IMR-90 (cell line): Measurements from ENCODE around the gene GNL3.

Experiments
- CTCF ChIP-seq: conservative IDR thresholded peaks from 2 replicates; pipeline ENCODE4 v1.5.1; 2012; ENCODE audit warnings: mild to moderate bottlenecking, low read depth, low read length, improper control_type of control experiment
- MAZ ChIP-seq: IDR thresholded peaks from 2 replicates; pipeline ENCODE4 v1.6.1; 2012; ENCODE audit warnings: low read depth, mild to moderate bottlenecking, low read length, improper control_type of control experiment, moderate library complexity, borderline replicate concordance
- NFE2L2 ChIP-seq: fragments of 150-350 bp; IDR thresholded peaks from 2 replicates; pipeline ENCODE4 v1.6.1; 2016; ENCODE audit warnings: low read depth, mild to moderate bottlenecking, low read length
- POLR2A ChIP-seq: IDR thresholded peaks from 2 replicates; pipeline ENCODE4 v1.6.1; 2012; ENCODE audit warnings: mild to moderate bottlenecking, low read depth, low read length
- RAD21 ChIP-seq: IDR thresholded peaks from 2 replicates; pipeline ENCODE4 v1.6.1; 2012; ENCODE audit warnings: low read length, improper control_type of control experiment
- RFX5 ChIP-seq: IDR thresholded peaks from 2 replicates; pipeline ENCODE4 v1.8.0; 2012; ENCODE audit warnings: low read depth, mild to moderate bottlenecking, low read length, moderate library complexity
- SMC3 ChIP-seq: fragments of 150-350 bp; IDR thresholded peaks from 2 replicates; pipeline ENCODE4 v1.6.1; 2016; ENCODE audit warnings: low read depth, mild to moderate bottlenecking, antibody characterized with exemption, low read length, moderate library complexity
- USF2 ChIP-seq: fragments of 150-350 bp; IDR thresholded peaks from 2 replicates; pipeline ENCODE4 v1.6.1; 2017; ENCODE audit warnings: mild to moderate bottlenecking, antibody characterized with exemption, low read length, low read depth

GRCh38 chr3:52679811-52680210 lies 6.0 kb upstream of the GNL3 start:
- TF ChIP-seq POLR2A (no peak), CTCF (no peak), RAD21 (no peak), MAZ (no peak), SMC3 (no peak), NFE2L2 (no peak), USF2 (no peak), RFX5 (no peak)
